GM23248 (cell line): ENCODE results near the gene NOS2. TPM values are rescaled to one million over a fixed set of nuclear protein-coding genes. Genes with fewer than 3 reads are reported as not detected.

Experiments used
- DNase-seq: peaks from one replicate; pipeline ENCODE4 v3.0.0-alpha.2; 2015
- H2AFZ ChIP-seq: fragments of 200-600 bp; sonication (generic); 2 replicates; pipeline ENCODE4 v1.6.1; 2016; ENCODE audit warnings: antibody characterized with exemption
- H3F3A ChIP-seq: fragments of 200-600 bp; sonication (generic); 2 replicates; pipeline ENCODE4 v1.6.1; 2016; ENCODE audit warnings: mild to moderate bottlenecking, antibody characterized with exemption, mixed run types; ENCODE audit not compliant: insufficient read depth
- H3K27ac ChIP-seq: fragments of 200-600 bp; sonication (generic); 2 replicates; pipeline ENCODE4 v1.5.1; 2016; ENCODE audit warnings: mild to moderate bottlenecking
- H3K27me3 ChIP-seq: fragments of 200-600 bp; sonication (generic); replicated peaks from 2 replicates; pipeline ENCODE4 v1.6.1; 2016; ENCODE audit warnings: mild to moderate bottlenecking; ENCODE audit not compliant: insufficient read depth
- H3K36me3 ChIP-seq: fragments of 200-600 bp; sonication (generic); 2 replicates; pipeline ENCODE4 v1.6.1; 2016; ENCODE audit warnings: low read depth, mild to moderate bottlenecking
- H3K4me1 ChIP-seq: fragments of 200-600 bp; sonication (generic); 2 replicates; pipeline ENCODE4 v1.6.1; 2016; ENCODE audit warnings: mild to moderate bottlenecking; ENCODE audit not compliant: insufficient read depth
- H3K4me2 ChIP-seq: fragments of 200-600 bp; sonication (generic); one replicate; pipeline ENCODE4 v1.6.1; 2016; ENCODE audit warnings: mild to moderate bottlenecking; ENCODE audit not compliant: unreplicated experiment
- H3K4me3 ChIP-seq: fragments of 200-600 bp; sonication (generic); 2 replicates; pipeline ENCODE4 v1.5.1; 2016; ENCODE audit warnings: mild to moderate bottlenecking
- H3K79me2 ChIP-seq: fragments of 200-600 bp; sonication (generic); 2 replicates; pipeline ENCODE4 v1.6.1; 2016; ENCODE audit warnings: mild to moderate bottlenecking; ENCODE audit not compliant: insufficient read depth
- H3K9ac ChIP-seq: fragments of 200-600 bp; sonication (generic); 2 replicates; pipeline ENCODE4 v1.6.1; 2016; ENCODE audit warnings: mild to moderate bottlenecking
- H3K9me2 ChIP-seq: fragments of 200-600 bp; sonication (generic); 2 replicates; pipeline ENCODE4 v1.6.1; 2016; ENCODE audit warnings: mixed run types, mild to moderate bottlenecking, moderate library complexity; ENCODE audit not compliant: insufficient read depth
- H3K9me3 ChIP-seq: fragments of 200-600 bp; sonication (generic); one replicate; pipeline ENCODE4 v1.6.1; 2017; ENCODE audit warnings: low read depth
- H4K20me1 ChIP-seq: fragments of 200-600 bp; sonication (generic); 2 replicates; pipeline ENCODE4 v1.6.0; 2016; ENCODE audit not compliant: insufficient read depth
- EZH2 ChIP-seq: fragments of 200-600 bp; sonication (generic); IDR thresholded peaks from 2 replicates; pipeline ENCODE4 v1.6.1; 2018; ENCODE audit warnings: antibody characterized with exemption, mild to moderate bottlenecking; ENCODE audit not compliant: insufficient read depth, poor library complexity, severe bottlenecking
- EZH2phosphoT487 ChIP-seq: fragments of 200-600 bp; sonication (generic); IDR thresholded peaks from 2 replicates; pipeline ENCODE4 v1.6.1; 2018; ENCODE audit warnings: antibody characterized with exemption, moderate library complexity, mild to moderate bottlenecking, low read depth; ENCODE audit not compliant: insufficient read depth
- WGBS, 2 experiments: methylation state at CpG; one replicate each; pipeline ENCODE4 v1.1.6; 2015 to 2017; ENCODE audit warnings: low lambda C conversion rate in 2 of 2, low coverage in 1 of 2; ENCODE audit errors: missing lambda C conversion rate in 2 of 2; 5-methylcytosine and 5-hydroxymethylcytosine counted together
- in situ Hi-C: fragments of 300-500 bp; cut with MboI; formaldehyde crosslinking; loops from 2 replicates; pipeline ENCODE4 v1.15.0; 2020
- polyA plus RNA-seq: library from polyadenylated mRNA; unstranded; fragments of >200 nt; fragmentation: Nextera tagmentation; extraction: Ambion mirVana; gene quantifications from 2 replicates; pipeline ENCODE4 v1.2.1, GENCODE V29; 2016
- total RNA-seq: library from RNA; depleted of rRNA; stranded (reverse); fragments of >200 nt; shearing (Covaris generic); gene quantifications from 2 replicates; pipeline ENCODE4 v1.2.3, GENCODE V29; 2014

NOS2 gene
- total and polyA plus RNA-seq, 2 experiments from 2014 or later: not detected

- Histone ChIP-seq H3K4me1 (no peaks in the 10 kb centered on the region), H4K20me1 (no peaks in the 10 kb centered on the region), H3K9me3 (no peaks in the 10 kb centered on the region), H3K4me2 (peak overlapping the region; percentile 47), H3F3A (no peaks in the 10 kb centered on the region), H3K9ac (no peak overlapping the region), H3K4me3 (peak overlapping the region; percentile 49), H3K27me3 (peaks cover 17% of the 10 kb centered on the region), H3K79me2 (no peaks in the 10 kb centered on the region), H3K36me3 (no peaks in the 10 kb centered on the region), H3K9me2 (no peaks in the 10 kb centered on the region), H3K27ac (no peak overlapping the region), H2AFZ (no peak overlapping the region)
- in situ Hi-C loops: no loop called here
- 5 to 7% methylated on average over 25 to 40 of the region's 58 CpGs for WGBS, 2 experiments
- peak; percentile 19 for DNase-seq
- peak; percentile 43 for TF ChIP-seq EZH2
- TF ChIP-seq EZH2phosphoT487: no peak
Observed at GRCh38 chr17:27793168-27793905, 7.0 kb downstream of the NOS2 start.

GRCh38 chr17:27792095-27792494, 8.2 kb downstream of the NOS2 start:
- no peaks in the 10 kb centered on the region for H3K4me1 ChIP-seq
- in situ Hi-C loops: no loop called here
- 47 to 48% methylated on average over 3 of the region's 3 CpGs for WGBS, 2 experiments
- no peak overlapping the region for H3K9ac ChIP-seq
- no peaks in the 10 kb centered on the region for H3F3A ChIP-seq
- H3K27ac ChIP-seq: no peak overlapping the region
- H3K79me2 ChIP-seq: no peaks in the 10 kb centered on the region
- H3K4me2 ChIP-seq: no peak overlapping the region
- no peak for TF ChIP-seq EZH2phosphoT487
- TF ChIP-seq EZH2: no peak
- H3K9me2 ChIP-seq: no peaks in the 10 kb centered on the region
- no peak for DNase-seq
- peaks cover 15% of the 10 kb centered on the region for H3K27me3 ChIP-seq
- no peaks in the 10 kb centered on the region for H3K36me3 ChIP-seq
- no peaks in the 10 kb centered on the region for H3K9me3 ChIP-seq
- H2AFZ ChIP-seq: no peak overlapping the region
- no peaks in the 10 kb centered on the region for H4K20me1 ChIP-seq
- H3K4me3 ChIP-seq: no peak overlapping the region

GRCh38 chr17:27788919-27789318, 11.4 kb downstream of the NOS2 start:
- WGBS, 2 experiments: 28 to 45% methylated on average over 3 of the region's 3 CpGs
- Histone ChIP-seq H3F3A (no peaks in the 10 kb centered on the region), H2AFZ (no peak overlapping the region), H3K9me2 (no peaks in the 10 kb centered on the region), H3K36me3 (no peaks in the 10 kb centered on the region), H3K4me3 (no peak overlapping the region), H3K4me2 (no peak overlapping the region), H4K20me1 (no peaks in the 10 kb centered on the region), H3K79me2 (no peaks in the 10 kb centered on the region), H3K9me3 (no peaks in the 10 kb centered on the region), H3K9ac (no peak overlapping the region), H3K27ac (no peak overlapping the region), H3K27me3 (peaks cover 8% of the 10 kb centered on the region; the same call in 1 of the 2 replicates), H3K4me1 (no peaks in the 10 kb centered on the region)
- DNase-seq: no peak
- in situ Hi-C loops: no loop called here
- TF ChIP-seq EZH2 (no peak), EZH2phosphoT487 (no peak)

- Histone ChIP-seq H3K4me2 (no peak overlapping the region), H3K27ac (no peak overlapping the region), H3K9ac (no peak overlapping the region), H3K27me3 (peaks cover 5% of the 10 kb centered on the region; the same call in 1 of the 2 replicates), H3K4me3 (no peak overlapping the region), H3F3A (no peaks in the 10 kb centered on the region), H3K9me3 (no peaks in the 10 kb centered on the region), H3K4me1 (no peaks in the 10 kb centered on the region), H4K20me1 (no peaks in the 10 kb centered on the region), H3K9me2 (no peaks in the 10 kb centered on the region), H3K79me2 (no peaks in the 10 kb centered on the region), H2AFZ (no peak overlapping the region), H3K36me3 (no peaks in the 10 kb centered on the region)
- in situ Hi-C loops: no loop called here
- DNase-seq: no peak
- TF ChIP-seq EZH2phosphoT487: no peak
- TF ChIP-seq EZH2: no peak
- WGBS, 2 experiments: 41 to 46% methylated on average over 9 of the region's 9 CpGs
Observed at GRCh38 chr17:27783440-27784350, 16.6 kb downstream of the NOS2 start.
